Coronary artery (tissue), 2 donors: ENCODE measurements around the gene PLEKHO2.
A peak's percentile ranks its signal among the peaks of the same experiment; 100 is the strongest.
"Not testable (repeated sequence)": the region's sequence is repeated elsewhere in the genome, so short reads cannot be mapped to it uniquely, and the experiment has no call there.

Source experiments
- DNase-seq: peaks from one replicate; pipeline ENCODE4 v3.0.0-alpha.2; 2017; ENCODE audit warnings: low spot score
- H3K27ac ChIP-seq, 2 donors: fragments of 200-600 bp; sonication (generic); one replicate each; pipeline ENCODE4 v1.5.1; 2016 to 2019
- H3K4me3 ChIP-seq: fragments of 200-600 bp; sonication (generic); 2 replicates; pipeline ENCODE4 v1.5.1; 2016; ENCODE audit warnings: mild to moderate bottlenecking, moderate library complexity
- CTCF ChIP-seq: fragments of 200-600 bp; sonication (generic); IDR thresholded peaks from one replicate; pipeline ENCODE4 v1.5.1; 2019; ENCODE audit warnings: antibody characterized with exemption

The PLEKHO2 gene

DNA sequence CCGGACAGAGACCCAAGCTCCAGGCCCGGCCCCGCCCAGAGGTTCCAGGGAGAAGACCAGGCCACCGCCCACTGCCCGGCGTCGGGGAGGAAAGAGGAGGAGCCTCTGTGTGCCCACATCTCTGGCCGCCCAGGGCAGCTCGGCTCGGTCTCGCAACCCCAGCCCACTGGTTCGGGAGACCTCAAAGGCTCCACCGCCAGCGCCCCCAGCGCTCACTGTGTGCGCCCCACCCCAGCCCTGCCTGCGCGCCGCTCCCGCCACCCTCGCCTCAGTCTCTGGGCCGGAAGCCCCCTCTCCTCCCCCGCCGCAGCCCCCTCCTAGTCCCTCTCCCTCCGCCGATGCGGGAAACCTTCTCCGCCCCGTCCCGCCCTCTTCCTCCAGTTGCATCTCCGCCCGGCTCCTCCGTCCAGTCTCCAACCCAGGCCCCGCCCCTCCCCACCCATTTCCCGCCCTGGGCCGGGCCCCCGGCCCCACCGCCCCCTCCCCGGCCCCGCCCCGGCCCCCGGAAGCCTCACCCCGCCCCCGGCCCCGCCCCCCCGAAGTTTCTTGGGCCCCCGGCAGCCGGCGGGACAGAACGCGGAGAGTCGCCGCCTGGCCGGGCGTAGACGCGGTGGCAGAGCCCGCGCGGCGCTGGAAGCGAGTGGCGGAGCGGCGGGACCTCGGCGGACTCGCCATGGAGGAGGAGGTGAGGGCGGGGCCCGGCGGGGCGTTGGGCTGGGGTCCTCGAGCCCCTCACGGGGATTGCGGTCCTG lies at the start of gene PLEKHO2:
TSS of gene PLEKHO2 (plus strand) at position 572 of the 752 bp plus-strand sequence. CDS start at position 674, 102 bp downstream.
- DNase-seq: peak; percentile 98
- Histone ChIP-seq H3K4me3 (peak within 1 kb of the TSS; percentile 99), H3K27ac (peak within 1 kb of the TSS; percentile 95 to 100)
- no peak for TF ChIP-seq CTCF

DNA sequence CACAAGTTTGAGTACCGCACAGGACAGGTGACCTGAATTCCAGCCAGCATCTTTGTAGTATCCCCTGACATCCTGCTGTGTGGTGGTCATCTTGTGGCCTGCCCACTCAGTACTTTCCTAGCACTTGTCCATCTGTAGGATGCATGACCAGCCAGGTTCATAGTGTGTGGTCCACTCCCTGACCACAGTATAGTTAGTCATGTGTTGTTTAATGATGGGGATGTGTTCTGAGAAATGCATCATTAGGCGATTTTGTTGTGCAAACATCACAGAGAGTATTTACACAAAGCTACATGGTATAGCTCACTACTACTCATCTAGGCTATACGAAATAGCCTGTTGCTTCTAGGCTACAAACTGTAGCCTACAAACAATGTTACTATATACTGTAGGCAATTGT lies 49.4 kb upstream of the PLEKHO2 start:
- TF ChIP-seq CTCF: no peak
- Histone ChIP-seq H3K27ac (no peak overlapping the region), H3K4me3 (no peak overlapping the region)
- no peak for DNase-seq

GRCh38 chr15:64795299-64795698 lies 46.4 kb upstream of the PLEKHO2 start:
- DNase-seq, H3K4me3 ChIP-seq, H3K27ac ChIP-seq: not testable (repeated sequence)

GRCh38 chr15:64795921-64796320 lies 45.8 kb upstream of the PLEKHO2 start:
- H3K4me3 ChIP-seq, DNase-seq, H3K27ac ChIP-seq: not testable (repeated sequence)

DNA sequence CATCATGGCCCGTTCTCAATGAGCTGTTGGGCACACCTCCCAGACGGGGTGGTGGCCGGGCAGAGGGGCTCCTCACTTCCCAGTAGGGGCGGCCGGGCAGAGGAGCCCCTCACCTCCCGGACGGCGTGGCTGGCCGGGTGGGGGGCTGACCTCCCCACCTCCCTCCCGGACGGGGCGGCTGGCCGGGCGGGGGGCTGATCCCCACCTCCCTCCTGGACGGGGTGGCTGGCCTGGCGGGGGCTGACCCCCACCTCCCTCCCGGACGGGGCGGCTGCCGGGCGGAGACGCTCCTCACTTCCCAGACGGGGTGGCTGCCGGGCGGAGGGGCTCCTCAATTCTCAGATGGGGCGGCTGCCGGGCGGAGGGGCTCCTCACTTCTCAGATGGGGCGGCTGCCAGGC lies 42.8 kb upstream of the PLEKHO2 start:
- not testable (repeated sequence) for H3K27ac ChIP-seq, H3K4me3 ChIP-seq, DNase-seq

DNA sequence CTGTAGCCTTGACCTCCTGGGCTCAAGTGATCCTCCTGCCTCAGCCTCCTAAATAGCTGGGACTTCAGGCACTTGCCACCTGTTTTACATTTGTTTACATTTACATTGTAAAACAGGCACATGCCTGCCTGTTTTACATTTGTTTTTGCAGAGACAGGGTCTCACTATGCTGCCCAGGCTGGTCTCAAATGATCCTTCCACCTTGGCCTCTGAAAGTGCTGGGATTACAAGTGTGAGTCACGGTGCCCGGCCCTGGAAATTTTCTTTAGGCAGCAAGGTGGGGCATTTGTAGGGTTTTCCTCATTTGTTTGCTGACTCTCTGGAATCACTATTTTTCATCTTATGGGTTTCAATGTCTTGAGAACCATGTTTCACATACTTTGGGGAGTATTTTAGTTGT lies 41.2 kb upstream of the PLEKHO2 start:
- no peak overlapping the region for H3K27ac ChIP-seq
- no peak for TF ChIP-seq CTCF

DNA sequence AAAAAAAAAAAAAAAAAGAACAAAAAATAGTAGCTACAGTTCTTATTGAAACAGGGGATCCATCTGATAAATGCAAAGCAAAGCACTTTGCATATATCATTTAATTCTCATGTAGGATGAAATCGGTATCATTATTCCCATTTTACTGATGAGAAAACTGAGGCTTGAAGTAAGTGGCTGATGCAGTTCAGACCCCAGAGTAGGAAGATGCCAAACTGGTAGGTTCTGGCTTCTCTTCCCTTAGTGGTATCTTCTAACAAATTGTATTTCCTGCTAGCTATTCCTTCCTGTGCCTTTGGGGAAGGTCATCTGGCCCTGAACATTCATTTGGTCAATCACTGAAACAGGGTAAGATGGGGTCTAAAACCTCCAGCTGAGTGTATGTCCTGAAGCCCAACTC lies 38.2 kb upstream of the PLEKHO2 start:
- H3K4me3 ChIP-seq: no peak overlapping the region
- H3K27ac ChIP-seq: peak overlapping the region in 1 of 2 donors; percentile 28
- TF ChIP-seq CTCF: no peak
- no peak for DNase-seq

More for the DNA sequence above, 41.2 kb upstream of the PLEKHO2 start:
- no peak overlapping the region for H3K4me3 ChIP-seq
- DNase-seq: no peak

- TF ChIP-seq CTCF: no peak
- DNase-seq: no peak
- peak overlapping the region in 1 of 2 donors; percentile 27 for H3K27ac ChIP-seq
- no peak overlapping the region for H3K4me3 ChIP-seq
These were observed 37.1 kb upstream of the PLEKHO2 start for GRCh38 chr15:64804619-64805018.
